Activated CD8-positive, alpha-beta T cell treated with anti-CD3 and anti-CD28 coated beads, Interleukin-2, amount 10 ng/mL, durations not matched to agents 7 days and 5 days (primary cell): ENCODE results near the gene FAM153A. TPM values are rescaled to one million over a fixed set of nuclear protein-coding genes. Genes with fewer than 3 reads are reported as not detected.
"Not testable (repeated sequence)": the region's sequence is repeated elsewhere in the genome, so short reads cannot be mapped to it uniquely, and the experiment has no call there.

Experiments
- ATAC-seq: fragments of 150-1000 bp; cut with Tn5 transposase; one replicate; pipeline ENCODE4 v1.10.0; 2021; ENCODE audit warnings: moderate library complexity
- CTCF ChIA-PET: fragments of 350-600 bp; sonication (Branson Sonifier 250); formaldehyde crosslinking; loops from one replicate; lab custom pipeline; 2021; ENCODE audit warnings: antibody characterized with exemption; lab: Charles Lee
- POLR2A ChIA-PET: fragments of 350-600 bp; sonication (Branson Sonifier 250); formaldehyde crosslinking; loops from one replicate; lab custom pipeline; 2021; ENCODE audit warnings: antibody characterized with exemption; lab: Charles Lee
- DNase-seq: peaks from one replicate; pipeline ENCODE4 v3.0.0-alpha.2; 2020
- H3K27ac Mint-ChIP-seq: one replicate; pipeline ENCODE4 v1.8.0; 2021; ENCODE audit warnings: mild to moderate bottlenecking, mixed read lengths
- H3K27me3 Mint-ChIP-seq: one replicate; pipeline ENCODE4 v1.8.0; 2021; ENCODE audit warnings: low read depth, mixed read lengths
- H3K36me3 Mint-ChIP-seq: one replicate; pipeline ENCODE4 v1.8.0; 2021; ENCODE audit warnings: low read depth, mixed read lengths
- H3K4me1 Mint-ChIP-seq: one replicate; pipeline ENCODE4 v1.8.0; 2021; ENCODE audit warnings: low read depth, mixed read lengths
- H3K4me3 Mint-ChIP-seq: one replicate; pipeline ENCODE4 v1.8.0; 2021; ENCODE audit warnings: mild to moderate bottlenecking, mixed read lengths
- H3K9me3 Mint-ChIP-seq: one replicate; pipeline ENCODE4 v1.8.0; 2022; ENCODE audit warnings: mixed read lengths; ENCODE audit not compliant: insufficient read depth
- total RNA-seq, 2 experiments: library from RNA; stranded (reverse); gene quantifications; one replicate each; pipeline ENCODE4 v1.2.3, GENCODE V29; 2021

Gene FAM153A
- 10 to 100 TPM; 10.4 to 14.3 TPM for total RNA-seq

DNA sequence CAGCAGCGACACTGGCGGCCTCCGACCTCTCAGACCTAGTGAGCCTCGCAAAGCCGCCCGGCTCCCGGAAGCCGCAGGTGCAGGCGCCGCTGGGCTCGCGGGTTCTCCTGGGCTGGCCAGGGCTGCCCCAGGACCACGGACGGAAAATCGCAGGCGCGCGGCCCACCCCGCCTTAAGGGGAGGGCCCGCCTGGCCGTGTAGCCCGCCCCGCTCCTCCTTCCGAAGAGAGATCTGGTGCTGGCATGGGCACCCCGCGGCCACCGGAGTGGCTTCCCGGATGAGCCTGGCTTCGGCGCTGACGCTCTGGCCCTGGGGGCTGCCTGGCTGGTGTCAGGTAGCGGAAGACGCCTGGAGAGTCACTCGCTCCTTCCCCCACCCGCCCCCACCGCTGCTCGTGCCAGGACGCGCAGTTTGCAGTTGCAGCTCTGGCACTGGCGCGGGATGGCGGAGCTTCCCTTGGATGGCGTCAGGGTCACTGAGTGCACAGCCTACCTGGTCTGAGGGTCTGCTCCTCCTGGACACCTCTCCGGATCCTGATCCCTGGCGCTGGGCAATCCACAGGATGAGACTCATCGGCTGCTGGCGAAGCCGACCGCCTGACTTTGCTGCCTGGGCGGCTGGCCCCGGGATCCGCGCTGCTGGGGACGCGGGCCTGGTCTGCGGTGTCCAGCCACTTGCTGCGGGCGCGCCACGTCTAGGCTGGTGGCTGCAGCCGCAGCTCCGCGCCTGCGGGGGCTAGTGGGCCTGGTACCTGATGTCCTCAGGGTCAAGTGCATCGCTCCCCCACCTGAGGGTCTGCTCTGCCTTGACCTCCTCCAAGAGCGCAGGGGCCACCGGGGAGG, at the start of gene FAM153A:
TSS of gene FAM153A (minus strand) at position 108 of the 842 bp plus-strand sequence.
- H3K36me3 Mint-ChIP-seq, H3K9me3 Mint-ChIP-seq, H3K27ac Mint-ChIP-seq, POLR2A ChIA-PET, H3K4me1 Mint-ChIP-seq, CTCF ChIA-PET, H3K4me3 Mint-ChIP-seq, H3K27me3 Mint-ChIP-seq, DNase-seq: not testable (repeated sequence)
- ATAC-seq = peak; percentile 99

DNA sequence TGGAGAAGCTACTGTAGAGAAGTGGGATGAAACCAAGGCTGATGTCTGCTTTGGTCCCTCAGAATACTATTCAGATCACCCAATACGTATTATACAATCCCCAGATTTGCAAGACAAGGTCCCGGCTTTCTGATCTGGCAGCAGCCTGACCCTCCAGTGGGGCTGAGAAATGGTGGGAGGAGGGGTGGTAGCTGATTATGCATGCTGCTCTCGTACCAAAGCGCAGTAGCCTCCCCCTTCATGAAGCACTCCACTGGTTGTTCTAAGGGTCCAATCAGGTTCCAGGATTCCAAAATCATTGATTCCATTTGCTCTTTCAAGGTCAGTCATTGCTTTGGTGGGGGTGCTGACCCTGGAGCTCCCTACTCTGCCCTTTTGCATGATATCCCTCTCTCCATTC, 49.6 kb upstream of the FAM153A start:
- DNase-seq, H3K27me3 Mint-ChIP-seq, H3K4me3 Mint-ChIP-seq, ATAC-seq, H3K36me3 Mint-ChIP-seq, POLR2A ChIA-PET, H3K9me3 Mint-ChIP-seq, CTCF ChIA-PET, H3K27ac Mint-ChIP-seq: not testable (repeated sequence)
- H3K4me1 Mint-ChIP-seq = peaks cover 16% of the 10 kb centered on the region

DNA sequence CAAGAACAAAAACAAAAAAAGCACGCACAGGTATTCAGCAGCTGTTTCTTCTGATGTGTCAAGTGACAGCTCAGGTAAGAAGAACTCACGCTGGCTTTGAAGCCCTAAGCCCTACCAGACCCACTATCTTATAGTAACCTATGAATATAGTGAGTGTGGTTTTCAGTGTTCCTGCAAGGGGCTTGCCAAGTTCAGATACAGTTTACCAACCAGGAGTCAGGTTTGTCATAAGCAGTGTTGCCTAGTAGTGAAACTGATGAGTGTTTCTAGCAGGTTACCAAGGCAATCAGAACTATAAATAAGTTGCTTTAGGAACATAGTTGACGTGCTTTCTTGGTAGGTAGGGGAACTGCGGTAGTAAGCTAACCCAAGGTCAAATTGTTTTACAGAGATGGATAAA, 43.4 kb upstream of the FAM153A start:
- H3K4me1 Mint-ChIP-seq, H3K36me3 Mint-ChIP-seq, DNase-seq, H3K4me3 Mint-ChIP-seq, H3K27me3 Mint-ChIP-seq, POLR2A ChIA-PET, H3K9me3 Mint-ChIP-seq, H3K27ac Mint-ChIP-seq, CTCF ChIA-PET: not testable (repeated sequence)
- peak; percentile 89 for ATAC-seq

DNA sequence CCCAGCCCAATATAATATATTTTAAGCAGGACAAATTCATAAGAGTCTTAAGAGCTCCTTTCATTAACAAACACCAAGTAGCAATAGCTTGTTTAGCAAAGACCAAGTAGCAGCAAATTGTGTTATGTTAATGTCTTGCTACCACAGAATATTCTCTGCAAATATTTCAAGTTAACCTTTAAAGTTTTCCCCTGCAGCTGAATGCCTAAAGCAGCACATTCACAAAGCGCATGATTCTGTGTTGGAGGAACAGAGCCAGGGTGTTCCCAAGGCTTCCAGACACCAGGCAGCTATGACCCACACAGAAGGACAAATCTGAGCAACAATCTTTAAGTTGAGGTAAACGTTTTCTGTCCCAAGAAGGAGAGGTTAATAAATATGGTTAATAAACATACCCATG, 42.1 kb upstream of the FAM153A start:
- not testable (repeated sequence) for ATAC-seq

DNA sequence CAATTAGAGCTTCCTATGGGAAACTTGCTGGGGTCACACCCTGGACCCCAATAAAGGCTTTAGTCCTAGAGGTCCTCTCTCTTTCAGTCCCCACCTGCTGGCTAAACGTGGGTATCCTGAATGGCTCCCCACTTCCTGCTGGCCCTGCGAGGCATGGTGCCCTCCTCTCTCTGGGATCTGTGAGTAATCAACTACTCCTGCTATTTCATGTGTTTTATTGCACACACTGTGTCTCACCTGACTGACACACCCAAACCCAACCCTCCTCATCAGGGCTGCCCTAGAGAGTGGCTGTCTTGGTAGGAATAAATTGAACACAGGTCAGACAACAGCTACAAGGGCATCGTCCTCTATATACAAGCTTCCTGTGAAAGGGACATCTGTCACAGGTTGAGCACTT, 39.8 kb upstream of the FAM153A start:
- H3K27me3 Mint-ChIP-seq, ATAC-seq, POLR2A ChIA-PET, H3K4me3 Mint-ChIP-seq, H3K4me1 Mint-ChIP-seq, H3K27ac Mint-ChIP-seq, DNase-seq, CTCF ChIA-PET, H3K9me3 Mint-ChIP-seq, H3K36me3 Mint-ChIP-seq: not testable (repeated sequence)

More for the DNA sequence above, 42.1 kb upstream of the FAM153A start:
- POLR2A ChIA-PET, H3K4me1 Mint-ChIP-seq, DNase-seq, H3K27me3 Mint-ChIP-seq, CTCF ChIA-PET, H3K9me3 Mint-ChIP-seq, H3K27ac Mint-ChIP-seq, H3K4me3 Mint-ChIP-seq, H3K36me3 Mint-ChIP-seq: not testable (repeated sequence)

DNA sequence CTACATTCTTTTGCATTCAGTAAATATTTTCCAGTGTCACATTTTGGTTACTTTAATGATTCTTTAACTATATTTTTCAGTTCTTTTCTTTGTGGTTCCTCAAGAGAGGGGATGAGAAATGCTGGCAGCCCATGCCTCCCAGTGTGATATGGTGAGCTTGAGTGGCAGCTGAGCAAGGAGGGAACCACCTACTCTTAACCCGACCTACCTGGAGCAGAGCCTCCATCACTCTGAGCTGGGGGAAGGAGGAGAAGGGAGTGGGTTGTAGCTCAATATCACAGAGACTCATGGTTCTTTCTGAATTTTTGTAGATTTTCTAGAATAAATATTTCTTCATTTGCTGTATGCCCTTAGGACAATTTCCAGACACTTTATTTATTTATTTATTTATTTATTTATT, 37.0 kb upstream of the FAM153A start:
- H3K27me3 Mint-ChIP-seq, POLR2A ChIA-PET, H3K4me1 Mint-ChIP-seq, H3K36me3 Mint-ChIP-seq, H3K27ac Mint-ChIP-seq, ATAC-seq, DNase-seq, CTCF ChIA-PET, H3K4me3 Mint-ChIP-seq, H3K9me3 Mint-ChIP-seq: not testable (repeated sequence)

DNA sequence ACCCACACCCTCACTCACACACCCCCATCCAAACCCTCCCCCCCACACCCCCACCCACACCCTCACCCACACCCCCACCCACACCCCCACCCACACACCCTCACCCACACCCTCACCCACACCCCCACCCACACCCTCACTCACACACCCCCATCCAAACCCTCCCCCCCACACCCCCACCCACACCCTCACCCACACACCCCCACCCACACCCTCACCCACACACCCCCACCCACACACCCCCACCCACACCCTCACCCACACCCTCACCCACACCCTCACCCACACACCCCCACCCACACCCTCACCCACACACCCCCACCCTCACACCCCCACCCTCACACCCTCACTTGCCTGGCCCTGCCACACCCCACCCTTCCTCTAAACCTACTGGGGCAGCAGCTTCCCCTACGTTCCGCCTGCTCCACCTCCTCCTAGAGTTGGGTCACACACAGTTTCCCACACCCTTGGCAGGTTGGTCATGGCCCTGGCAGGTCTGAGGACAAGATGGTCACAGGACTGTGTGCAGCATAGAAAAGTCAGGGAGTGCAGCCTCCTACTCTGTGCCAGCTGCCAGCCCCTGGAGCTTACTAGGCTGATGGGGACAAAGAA, 30.2 kb upstream of the FAM153A start:
- DNase-seq, H3K4me3 Mint-ChIP-seq, H3K36me3 Mint-ChIP-seq, CTCF ChIA-PET, H3K27me3 Mint-ChIP-seq, H3K27ac Mint-ChIP-seq, H3K4me1 Mint-ChIP-seq, POLR2A ChIA-PET, H3K9me3 Mint-ChIP-seq: not testable (repeated sequence)
- peak; percentile 47 for ATAC-seq

DNA sequence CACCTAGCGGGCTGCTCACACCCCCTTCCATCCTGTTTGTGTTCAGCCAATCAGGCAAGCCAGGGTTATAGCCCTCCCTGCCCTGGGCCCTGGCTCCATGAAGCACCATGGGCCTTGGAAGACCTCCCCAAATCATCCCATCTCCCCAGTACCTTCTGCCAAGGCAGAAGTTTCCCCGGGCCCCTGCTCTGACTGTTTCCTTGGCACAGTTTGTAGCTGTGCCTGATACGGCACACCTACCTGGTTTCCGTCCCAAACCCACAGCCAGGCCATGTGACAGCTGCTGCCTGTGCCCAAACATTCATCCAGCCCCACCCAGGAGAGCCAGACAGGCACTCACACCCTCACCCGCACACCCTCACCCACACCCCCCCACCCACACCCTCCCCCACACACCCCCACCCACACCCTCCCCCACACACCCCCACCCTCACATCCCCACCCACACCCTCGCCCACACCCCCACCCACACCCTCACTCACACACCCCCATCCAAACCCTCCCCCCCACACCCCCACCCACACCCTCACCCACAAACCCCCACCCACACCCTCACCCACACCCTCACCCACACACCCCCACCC, 29.6 kb upstream of the FAM153A start:
- H3K4me3 Mint-ChIP-seq, H3K27me3 Mint-ChIP-seq, CTCF ChIA-PET, H3K27ac Mint-ChIP-seq, POLR2A ChIA-PET, H3K4me1 Mint-ChIP-seq, H3K9me3 Mint-ChIP-seq, H3K36me3 Mint-ChIP-seq: not testable (repeated sequence)
- peak; percentile 66 for ATAC-seq
- peak; percentile 28 for DNase-seq

DNA sequence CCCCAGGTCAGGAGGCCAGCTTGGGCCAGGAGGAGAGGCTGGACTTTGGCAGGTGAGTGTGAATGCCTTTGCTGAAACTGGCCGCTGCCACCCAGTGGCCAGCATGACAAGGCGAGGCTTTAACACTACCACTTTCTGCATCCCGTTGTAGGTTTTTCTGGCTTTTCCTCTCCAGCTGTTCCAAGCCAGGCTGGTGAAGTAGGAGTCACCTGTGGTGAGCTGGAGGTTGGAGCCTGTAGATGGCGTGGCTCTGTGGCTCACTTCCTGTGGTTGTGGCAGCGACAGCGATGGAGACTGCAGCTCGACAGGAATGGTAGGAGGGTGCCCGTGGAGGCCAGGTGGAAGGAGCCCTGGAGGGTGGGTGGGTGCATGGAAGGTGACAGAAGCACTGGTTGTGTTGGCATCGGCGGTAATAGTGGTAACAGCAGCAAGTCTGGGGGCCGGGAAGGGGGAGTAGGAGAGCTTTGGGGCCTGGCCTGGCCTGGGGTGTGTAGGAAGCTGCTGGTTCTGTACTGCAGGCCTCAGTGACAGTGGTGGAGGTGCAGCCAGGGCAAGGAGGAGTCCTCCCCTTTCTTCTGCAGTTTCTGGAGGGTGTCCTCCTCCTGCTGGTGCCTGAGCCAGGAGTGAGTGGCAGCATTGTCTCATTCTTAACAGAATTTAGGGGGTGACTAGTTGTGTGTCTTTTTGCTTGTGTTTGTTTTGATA, 26.7 kb upstream of the FAM153A start:
- CTCF ChIA-PET, POLR2A ChIA-PET, H3K4me1 Mint-ChIP-seq, H3K9me3 Mint-ChIP-seq, H3K27me3 Mint-ChIP-seq, H3K27ac Mint-ChIP-seq, H3K36me3 Mint-ChIP-seq, H3K4me3 Mint-ChIP-seq: not testable (repeated sequence)
- ATAC-seq (peak; percentile 76), DNase-seq (peak; percentile 62)

DNA sequence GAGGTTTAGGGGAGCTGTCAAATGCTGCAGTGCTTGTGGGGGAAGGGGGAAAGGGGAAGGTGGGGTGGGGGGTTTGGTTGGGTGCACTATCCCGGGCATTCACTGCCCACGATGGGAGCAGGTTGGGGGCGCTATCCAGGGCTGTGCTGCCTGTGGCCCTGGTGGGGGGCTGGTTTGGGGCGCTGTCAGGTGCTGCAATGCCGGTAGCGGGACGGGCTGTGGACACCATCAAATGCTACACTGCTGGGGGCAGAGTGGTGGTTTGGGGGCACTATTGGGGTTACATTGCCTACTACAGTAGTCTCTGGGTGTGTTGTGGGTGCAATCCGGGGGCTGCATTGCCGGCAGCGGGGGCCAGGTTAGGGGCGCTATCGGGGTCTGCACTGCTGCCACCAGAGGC, 25.7 kb upstream of the FAM153A start:
- CTCF ChIA-PET, H3K27ac Mint-ChIP-seq, H3K27me3 Mint-ChIP-seq, ATAC-seq, H3K4me1 Mint-ChIP-seq, H3K36me3 Mint-ChIP-seq, H3K9me3 Mint-ChIP-seq, H3K4me3 Mint-ChIP-seq, DNase-seq, POLR2A ChIA-PET: not testable (repeated sequence)

DNA sequence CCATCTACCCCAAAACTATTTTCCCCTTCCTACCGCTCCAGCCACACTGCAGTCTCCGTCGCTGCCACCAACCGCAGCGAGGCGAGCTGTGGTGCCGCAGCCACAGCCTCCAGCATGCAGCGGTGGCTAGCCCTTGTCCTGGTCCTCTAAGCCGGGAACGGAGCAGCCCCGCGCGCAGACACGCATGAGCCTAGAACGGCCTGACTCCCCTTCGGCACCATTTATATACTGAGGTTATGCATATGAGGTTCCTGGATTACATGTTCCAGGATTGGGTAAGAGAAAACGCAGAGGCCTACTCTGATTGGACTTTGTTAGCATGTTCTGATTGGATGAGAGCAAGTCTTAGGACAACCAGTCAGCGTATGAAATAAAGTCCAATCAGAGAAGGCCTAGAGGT, 24.6 kb upstream of the FAM153A start:
- H3K4me3 Mint-ChIP-seq, H3K27ac Mint-ChIP-seq, H3K27me3 Mint-ChIP-seq, H3K36me3 Mint-ChIP-seq, ATAC-seq, H3K9me3 Mint-ChIP-seq, H3K4me1 Mint-ChIP-seq, DNase-seq, CTCF ChIA-PET, POLR2A ChIA-PET: not testable (repeated sequence)

DNA sequence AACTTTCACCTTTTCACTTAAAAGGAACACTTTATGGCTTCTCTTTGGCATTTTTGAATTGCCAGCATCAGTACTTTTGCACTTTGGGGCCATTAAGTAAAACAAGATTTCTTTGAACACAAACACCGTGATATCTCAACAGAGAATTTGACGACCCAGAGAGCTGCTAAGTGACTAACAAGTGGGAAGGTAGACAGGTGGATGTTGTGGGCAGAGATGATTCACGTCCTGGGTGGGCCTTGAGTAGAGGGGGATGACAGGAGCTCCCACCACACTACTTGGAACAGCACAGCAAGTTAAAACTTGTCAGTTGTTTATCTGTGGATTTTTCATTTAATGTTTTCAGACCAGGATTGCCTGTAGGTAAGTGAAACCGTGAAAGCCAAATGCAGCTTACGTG, 18.7 kb upstream of the FAM153A start:
- POLR2A ChIA-PET, DNase-seq, CTCF ChIA-PET, H3K27ac Mint-ChIP-seq, H3K36me3 Mint-ChIP-seq, H3K9me3 Mint-ChIP-seq, H3K4me1 Mint-ChIP-seq, ATAC-seq, H3K27me3 Mint-ChIP-seq, H3K4me3 Mint-ChIP-seq: not testable (repeated sequence)
